WI38 (cell line): ENCODE results near the gene ZNF784.

Experiments used
- H3K4me3 ChIP-seq: 2 replicates; pipeline ENCODE4 v1.5.1; 2011; ENCODE audit warnings: low read depth, mild to moderate bottlenecking, control low read depth, low read length
- CTCF ChIP-seq: IDR thresholded peaks from 2 replicates; pipeline ENCODE4 v1.5.1; 2012; ENCODE audit warnings: low read depth, mild to moderate bottlenecking, control low read depth, low read length

ZNF784 gene

GRCh38 chr19:55646889-55647731, 22.7 kb upstream of the ZNF784 start:
- TF ChIP-seq CTCF = no peak
- peak overlapping the region; percentile 73 for H3K4me3 ChIP-seq

GRCh38 chr19:55645512-55645881, 21.1 kb upstream of the ZNF784 start:
- TF ChIP-seq CTCF = no peak
- H3K4me3 ChIP-seq = no peak overlapping the region

GRCh38 chr19:55644842-55645511, 20.6 kb upstream of the ZNF784 start:
- TF ChIP-seq CTCF = no peak
- peak overlapping the region; percentile 83 for H3K4me3 ChIP-seq

DNA sequence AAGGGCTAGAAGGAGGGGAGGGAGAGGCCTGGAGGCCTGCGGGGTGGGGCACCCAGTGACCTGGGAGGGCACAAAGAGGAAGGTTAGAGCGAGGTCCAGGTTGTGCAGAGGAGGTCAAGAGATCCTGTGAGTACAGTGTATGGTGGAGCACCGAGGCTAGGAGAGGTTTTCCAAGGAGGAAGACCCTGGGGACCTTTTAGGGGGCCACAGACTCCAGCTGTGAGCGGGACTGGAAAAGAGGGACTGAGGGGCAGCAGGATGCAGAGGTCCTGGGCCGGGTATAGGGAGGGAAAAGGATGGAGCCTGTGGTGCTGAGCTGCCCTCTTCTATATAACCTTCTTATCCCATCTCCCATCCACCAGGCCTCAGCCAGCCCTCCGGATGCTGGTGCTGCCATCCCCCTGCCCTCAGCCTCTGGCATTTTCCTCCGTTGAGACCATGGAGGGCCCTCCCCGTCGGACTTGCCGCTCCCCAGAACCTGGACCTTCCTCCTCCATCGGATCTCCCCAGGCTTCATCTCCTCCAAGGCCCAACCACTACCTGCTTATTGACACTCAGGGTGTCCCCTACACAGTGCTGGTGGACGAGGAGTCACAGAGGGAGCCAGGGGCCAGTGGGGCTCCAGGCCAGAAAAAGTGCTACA, 19.9 kb upstream of the ZNF784 start:
- H3K4me3 ChIP-seq = peak overlapping the region; percentile 83
- TF ChIP-seq CTCF = no peak

GRCh38 chr19:55643887-55644176, 19.5 kb upstream of the ZNF784 start:
- peak overlapping the region; percentile 83 for H3K4me3 ChIP-seq
- TF ChIP-seq CTCF = no peak

GRCh38 chr19:55643003-55643886, 18.9 kb upstream of the ZNF784 start, which contains the start of gene ZNF581:
Gene ZNF581 (plus strand): TSS chr19:55643649. CDS start chr19:55644572, 923 bp downstream.
- no peak for TF ChIP-seq CTCF
- peak within 1 kb of the TSS; percentile 83 for H3K4me3 ChIP-seq
